HG02571 (cell line): ENCODE data around the gene AKAP13.

ENCODE experiments used
- ATAC-seq: cut with Tn5 transposase; IDR thresholded peaks from one replicate; pipeline ENCODE4 v1.9.1; 2021; ENCODE audit warnings: mild to moderate bottlenecking, moderate library complexity; ENCODE audit not compliant: unreplicated experiment

The AKAP13 gene

GRCh38 chr15:85493260-85493659 lies 112.9 kb downstream of the AKAP13 start:
- no peak for ATAC-seq

- ATAC-seq, result no peak
Measured at GRCh38 chr15:85494048-85494777, 113.8 kb downstream of the AKAP13 start.

GRCh38 chr15:85495096-85495495 lies 114.7 kb downstream of the AKAP13 start:
- no peak for ATAC-seq

- ATAC-seq, result no peak
Measured at GRCh38 chr15:85495544-85495943, 115.1 kb downstream of the AKAP13 start.

GRCh38 chr15:85496151-85496550 lies 115.7 kb downstream of the AKAP13 start:
- no peak for ATAC-seq

GRCh38 chr15:85496551-85497171 lies 116.3 kb downstream of the AKAP13 start:
- ATAC-seq, result no peak

- ATAC-seq, result no peak
Measured at GRCh38 chr15:85497172-85497569, 116.8 kb downstream of the AKAP13 start.

GRCh38 chr15:85498471-85498870 lies 118.1 kb downstream of the AKAP13 start:
- no peak for ATAC-seq

GRCh38 chr15:85499371-85499887 lies 119.0 kb downstream of the AKAP13 start:
- no peak for ATAC-seq

- ATAC-seq, result no peak
Measured at GRCh38 chr15:85500060-85500708, 119.8 kb downstream of the AKAP13 start.

GRCh38 chr15:85500729-85501128 lies 120.3 kb downstream of the AKAP13 start:
- ATAC-seq, result no peak

- ATAC-seq, result no peak
Measured at GRCh38 chr15:85501574-85501973, 121.2 kb downstream of the AKAP13 start.

GRCh38 chr15:85503151-85503799 lies 122.9 kb downstream of the AKAP13 start:
- no peak for ATAC-seq

- no peak for ATAC-seq
Measured at GRCh38 chr15:85504749-85505676, 124.6 kb downstream of the AKAP13 start.

GRCh38 chr15:85507114-85507513 lies 126.7 kb downstream of the AKAP13 start:
- no peak for ATAC-seq

GRCh38 chr15:85509973-85510372 lies 129.6 kb downstream of the AKAP13 start:
- no peak for ATAC-seq

GRCh38 chr15:85514413-85514812 lies 134.0 kb downstream of the AKAP13 start:
- no peak for ATAC-seq

- no peak for ATAC-seq
Measured at GRCh38 chr15:85515212-85515611, 134.8 kb downstream of the AKAP13 start.

- ATAC-seq, result no peak
Measured at GRCh38 chr15:85517086-85517485, 136.7 kb downstream of the AKAP13 start.
